Activated CD4-positive, alpha-beta T cell treated with anti-CD3 and anti-CD28 coated beads for 24 hours (primary cell): ENCODE results near the gene TSPAN14.

Source experiments
- DNase-seq, 2 donors: peaks; one replicate each; pipeline ENCODE4 v3.0.0-alpha.2; 2020; ENCODE audit warnings: low read depth in 2 of 2

The TSPAN14 gene

DNA sequence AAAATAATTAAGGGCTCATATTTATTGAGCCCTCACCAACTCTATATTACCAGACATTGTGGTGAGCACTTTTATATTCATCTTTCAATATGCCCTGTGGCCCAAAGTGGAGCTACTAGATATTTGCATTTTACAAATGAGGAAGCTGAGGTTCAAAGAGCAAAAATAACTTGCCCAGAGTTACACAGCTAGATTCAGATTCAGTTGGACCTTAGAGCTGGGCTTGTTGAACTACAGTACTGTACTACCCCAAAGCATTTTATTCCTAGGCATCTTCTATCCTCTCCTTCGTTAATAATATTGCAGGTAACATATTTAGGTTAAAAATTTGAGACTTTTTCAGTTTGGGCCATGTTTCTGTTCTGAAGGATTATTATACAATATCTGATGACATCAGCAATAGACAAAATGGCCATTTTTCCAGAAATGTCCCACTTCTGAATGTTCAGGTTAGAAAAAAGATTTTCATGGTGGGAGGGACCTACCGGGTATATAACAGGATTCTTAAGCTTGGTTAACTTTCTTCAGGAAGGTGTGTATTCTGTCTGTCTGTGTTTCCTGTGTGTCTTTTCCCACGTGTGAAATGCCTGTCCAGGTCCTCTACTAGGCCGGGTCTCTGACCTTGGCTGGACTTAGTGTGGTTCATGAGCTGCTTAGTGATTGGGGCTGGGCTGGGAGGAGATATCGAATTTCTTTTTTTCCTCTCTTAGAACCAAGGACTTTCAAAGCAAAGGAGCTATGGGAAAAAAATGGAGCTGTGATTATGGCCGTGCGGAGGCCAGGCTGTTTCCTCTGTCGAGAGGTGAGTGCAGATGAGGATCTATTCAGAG is 32.2 kb upstream of the TSPAN14 start:
- no peak for DNase-seq

DNA sequence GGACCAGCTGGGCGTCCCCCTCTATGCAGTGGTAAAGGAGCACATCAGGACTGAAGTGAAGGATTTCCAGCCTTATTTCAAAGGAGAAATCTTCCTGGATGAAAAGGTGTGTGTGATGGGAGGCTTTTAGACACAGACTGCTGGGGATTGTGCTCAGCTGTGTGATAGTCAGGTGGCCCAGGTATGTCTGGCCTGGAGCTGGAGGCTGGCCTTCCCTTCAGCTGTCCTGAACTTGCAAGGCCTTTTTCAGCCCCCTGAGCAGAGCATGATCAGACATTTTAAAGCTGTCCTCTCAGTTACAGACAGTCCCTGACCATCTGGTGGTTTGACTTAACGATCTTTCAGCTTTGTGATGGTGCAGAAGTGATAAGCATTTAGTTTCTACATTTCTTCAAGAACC is 28.2 kb upstream of the TSPAN14 start:
- DNase-seq = no peak

DNA sequence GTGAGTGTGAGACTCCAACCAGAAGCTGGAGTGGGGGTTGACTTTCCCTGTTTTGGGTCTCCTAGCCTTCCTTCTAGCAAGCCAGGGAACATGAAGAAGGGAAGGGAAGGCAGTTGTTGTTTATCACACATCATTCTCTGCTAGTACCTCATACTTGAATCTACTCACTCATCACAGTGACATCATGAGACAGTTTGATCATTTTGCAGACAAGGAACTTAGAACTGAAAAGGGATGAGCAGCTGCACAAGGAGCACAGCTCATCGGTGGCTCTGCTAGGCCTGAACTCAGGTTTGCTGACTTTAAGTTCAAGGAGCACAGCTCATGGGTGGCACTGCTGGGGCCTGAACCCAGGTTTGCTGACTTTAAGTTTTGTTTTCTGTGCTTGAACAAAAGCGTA is 26.6 kb upstream of the TSPAN14 start:
- no peak for DNase-seq

DNA sequence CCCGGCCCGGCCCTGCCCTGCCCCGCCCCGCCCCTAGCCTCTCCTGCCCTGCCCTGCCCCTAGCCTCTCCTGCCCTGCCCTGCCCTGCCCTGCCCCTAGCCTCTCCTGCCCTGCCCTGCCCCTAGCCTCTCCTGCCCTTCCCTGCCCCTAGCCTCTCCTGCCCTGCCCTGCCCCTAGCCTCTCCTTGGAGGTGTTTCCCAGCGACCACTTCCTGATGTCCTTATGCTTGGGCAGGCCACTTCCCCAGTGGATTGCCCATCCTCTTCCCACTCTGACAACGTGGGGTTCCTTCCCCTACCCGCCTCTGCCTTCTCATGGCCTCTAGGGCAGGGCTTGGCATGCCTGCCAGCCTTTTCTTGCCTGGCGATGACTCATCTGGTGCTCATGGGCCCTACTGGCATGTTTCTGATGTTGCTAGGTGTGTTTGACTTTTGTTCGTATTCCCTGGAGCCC is 24.6 kb upstream of the TSPAN14 start:
- no peak for DNase-seq

DNA sequence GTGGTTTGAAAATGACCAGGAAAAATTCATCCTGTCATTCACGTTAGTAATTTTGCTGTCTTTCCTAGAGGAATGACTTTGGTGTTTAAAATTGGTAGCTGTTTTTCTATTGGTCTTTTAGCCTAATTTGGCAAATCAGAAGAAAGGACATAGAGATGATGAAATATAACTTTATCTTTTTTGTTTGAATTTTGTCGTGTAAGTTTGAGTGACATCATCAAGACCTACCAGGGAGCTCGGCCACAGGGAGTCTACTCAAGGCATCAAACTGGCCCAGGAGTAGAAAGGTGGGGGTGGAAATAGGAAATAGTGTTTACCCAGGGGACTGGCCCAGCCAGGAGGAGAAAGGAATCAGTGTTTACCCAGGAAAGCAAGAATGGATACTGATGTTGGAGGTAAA is 21.0 kb upstream of the TSPAN14 start:
- no peak for DNase-seq

DNA sequence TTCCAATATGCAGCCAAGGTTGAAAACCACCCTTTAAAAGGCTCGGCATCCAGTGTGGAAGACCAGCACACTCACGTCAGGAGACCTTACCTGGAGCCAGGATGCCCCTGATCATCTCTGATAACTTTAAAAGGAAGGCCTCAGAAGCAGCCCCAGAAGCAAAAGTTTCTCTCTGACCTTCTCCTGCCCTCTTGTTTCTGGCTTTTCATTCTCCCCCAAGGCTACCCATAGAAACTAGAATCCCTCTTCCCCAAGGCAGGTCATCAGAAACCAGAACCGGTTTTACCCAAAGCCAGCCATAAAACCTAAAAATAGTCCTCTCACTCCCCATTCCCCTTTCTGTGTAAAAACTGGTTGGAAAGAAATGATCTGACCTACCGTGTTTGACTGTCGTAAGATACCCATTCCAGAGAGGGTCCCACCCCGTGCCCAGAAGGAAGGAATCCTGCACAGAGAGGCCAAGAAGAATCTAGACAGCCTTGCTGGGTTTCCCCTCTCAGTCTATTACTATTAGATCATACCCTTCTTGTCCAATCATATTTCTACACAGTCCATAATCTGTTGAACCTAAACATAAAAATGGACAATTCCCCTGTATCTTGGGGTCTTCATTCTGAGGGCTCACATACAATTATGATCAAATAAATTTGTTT is 17.5 kb upstream of the TSPAN14 start:
- no peak for DNase-seq

DNA sequence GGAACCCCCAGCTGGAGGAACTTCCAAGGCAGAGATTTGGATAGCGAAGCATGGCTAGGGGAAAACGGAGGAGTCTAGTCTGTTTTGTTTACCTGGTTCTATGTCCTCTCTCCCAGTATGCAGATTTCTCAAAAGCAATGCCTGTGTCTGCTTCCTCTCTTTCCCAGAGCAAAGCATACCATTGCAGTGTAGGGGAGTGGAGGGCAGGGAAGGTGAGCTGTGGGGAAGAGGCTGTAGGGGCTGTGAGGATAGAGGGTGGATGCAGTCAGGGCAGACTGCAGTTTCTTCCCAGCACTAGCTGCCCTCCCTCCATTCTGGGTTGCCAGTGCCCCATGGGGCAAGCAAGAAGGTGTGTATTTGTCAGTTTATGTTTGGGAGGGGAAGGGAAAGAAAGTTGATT is 16.9 kb upstream of the TSPAN14 start:
- no peak for DNase-seq

DNA sequence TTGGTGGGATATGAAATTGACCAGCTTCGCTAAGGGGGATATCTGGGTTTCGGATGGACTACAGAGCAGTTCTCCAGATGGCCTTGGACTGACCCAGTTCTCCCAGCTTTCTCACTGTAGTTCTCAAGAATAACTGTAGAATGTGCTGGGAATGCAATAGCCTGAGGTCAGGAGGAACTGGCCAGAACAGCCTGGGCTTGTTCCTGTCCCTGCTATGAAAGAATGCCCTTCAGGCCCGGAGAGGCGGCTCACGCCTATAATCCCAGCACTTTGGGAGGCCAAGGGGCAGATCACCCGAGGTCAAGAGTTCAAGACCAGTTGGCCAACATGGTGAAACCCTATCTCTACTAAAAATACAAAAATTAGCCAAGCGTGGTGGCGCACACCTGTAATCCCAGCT is 12.3 kb upstream of the TSPAN14 start:
- no peak for DNase-seq

DNA sequence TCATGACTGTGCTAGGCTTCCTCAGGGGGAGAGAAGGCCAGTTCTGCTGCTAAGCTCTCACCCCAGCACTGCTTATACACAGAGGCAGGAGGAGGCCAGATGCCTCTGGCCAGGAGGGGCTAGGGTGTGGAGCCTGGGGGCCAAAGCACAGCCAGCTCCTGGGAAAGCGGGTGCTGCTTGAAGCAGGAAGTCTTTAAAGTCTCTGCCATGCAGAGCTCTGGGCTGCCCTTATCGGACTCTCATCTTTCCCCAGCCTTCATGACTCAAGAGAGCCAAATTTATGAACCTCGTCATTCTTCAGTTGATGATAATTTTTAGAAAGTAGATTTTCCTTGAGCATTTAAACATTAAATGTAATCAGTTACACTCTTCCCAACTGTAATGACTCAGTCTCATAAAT is 11.2 kb upstream of the TSPAN14 start:
- DNase-seq = no peak

DNA sequence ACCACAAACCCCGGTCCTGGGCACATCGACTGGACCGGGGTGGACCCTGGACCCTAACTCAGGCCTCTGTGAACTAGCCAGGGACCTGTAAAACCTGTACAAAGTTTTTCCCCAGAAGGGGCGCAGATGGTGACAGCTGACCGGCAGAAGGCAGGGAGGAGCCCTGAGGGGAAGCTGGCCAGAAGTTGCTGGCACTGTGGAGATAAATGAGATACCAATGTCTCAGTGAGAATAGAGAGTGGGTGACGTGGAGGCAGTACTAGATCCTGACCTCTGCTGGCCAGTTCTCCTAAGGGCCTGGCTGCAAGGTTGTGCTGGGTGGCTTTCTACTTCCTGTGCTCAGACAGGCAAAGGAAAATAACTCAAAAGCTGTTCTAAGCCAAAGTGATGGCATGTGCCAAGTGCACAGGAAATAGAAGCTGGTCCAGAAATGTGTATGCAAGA is 10.6 kb upstream of the TSPAN14 start:
- no peak for DNase-seq

DNA sequence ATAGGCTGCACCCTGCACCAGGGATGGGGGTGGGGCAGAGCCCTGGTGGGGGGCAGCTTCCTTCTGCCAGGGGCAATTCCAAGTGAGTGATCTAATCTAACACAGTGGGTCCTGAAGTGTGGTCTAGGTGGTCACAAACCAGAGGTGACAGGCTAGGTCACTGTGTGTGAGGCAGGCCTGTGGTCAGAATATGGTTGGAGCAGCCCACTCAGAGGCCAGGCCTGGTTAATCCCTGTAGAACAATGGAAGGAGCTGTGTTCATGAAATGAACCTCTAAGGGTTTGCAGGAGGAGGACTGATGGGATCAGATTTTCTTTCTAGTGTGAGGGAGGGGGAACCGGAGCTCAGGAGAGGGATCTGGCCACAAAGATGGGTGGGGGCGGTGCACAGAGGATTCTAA is 10.0 kb upstream of the TSPAN14 start:
- DNase-seq = no peak

DNA sequence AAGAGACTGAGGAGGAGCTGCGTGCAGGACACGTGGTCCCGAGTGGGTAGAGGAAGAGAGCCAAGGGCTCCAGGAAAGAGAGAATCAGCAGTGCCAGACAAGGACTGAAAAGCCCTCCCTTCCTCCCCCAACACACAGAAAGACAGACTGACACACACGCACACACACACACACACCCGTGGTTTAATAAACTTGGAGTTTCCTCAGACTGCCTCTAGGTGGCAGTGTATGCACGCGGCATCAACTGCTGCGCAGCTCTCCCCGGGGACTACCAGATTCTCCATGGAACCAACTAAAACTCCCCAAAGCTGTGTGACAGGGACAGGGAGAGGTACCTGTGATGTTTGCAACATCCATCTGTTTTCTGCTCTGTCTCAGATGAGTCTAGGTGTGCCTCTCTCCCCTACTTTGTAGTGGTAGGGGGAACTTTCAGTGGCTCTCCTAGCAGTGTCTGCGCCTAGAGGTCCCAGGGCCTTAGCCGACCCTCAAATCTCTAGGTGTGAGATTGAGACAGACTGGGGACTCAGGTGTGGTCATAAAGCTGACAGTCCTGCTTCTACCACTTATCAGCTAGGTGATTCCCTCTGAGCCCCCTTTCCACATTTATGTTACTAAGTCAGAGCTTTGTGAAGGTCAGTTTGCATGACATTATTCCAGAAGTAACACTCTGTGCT is 9.3 kb upstream of the TSPAN14 start:
- DNase-seq = peak in 1 of 2 donors; percentile 57

DNA sequence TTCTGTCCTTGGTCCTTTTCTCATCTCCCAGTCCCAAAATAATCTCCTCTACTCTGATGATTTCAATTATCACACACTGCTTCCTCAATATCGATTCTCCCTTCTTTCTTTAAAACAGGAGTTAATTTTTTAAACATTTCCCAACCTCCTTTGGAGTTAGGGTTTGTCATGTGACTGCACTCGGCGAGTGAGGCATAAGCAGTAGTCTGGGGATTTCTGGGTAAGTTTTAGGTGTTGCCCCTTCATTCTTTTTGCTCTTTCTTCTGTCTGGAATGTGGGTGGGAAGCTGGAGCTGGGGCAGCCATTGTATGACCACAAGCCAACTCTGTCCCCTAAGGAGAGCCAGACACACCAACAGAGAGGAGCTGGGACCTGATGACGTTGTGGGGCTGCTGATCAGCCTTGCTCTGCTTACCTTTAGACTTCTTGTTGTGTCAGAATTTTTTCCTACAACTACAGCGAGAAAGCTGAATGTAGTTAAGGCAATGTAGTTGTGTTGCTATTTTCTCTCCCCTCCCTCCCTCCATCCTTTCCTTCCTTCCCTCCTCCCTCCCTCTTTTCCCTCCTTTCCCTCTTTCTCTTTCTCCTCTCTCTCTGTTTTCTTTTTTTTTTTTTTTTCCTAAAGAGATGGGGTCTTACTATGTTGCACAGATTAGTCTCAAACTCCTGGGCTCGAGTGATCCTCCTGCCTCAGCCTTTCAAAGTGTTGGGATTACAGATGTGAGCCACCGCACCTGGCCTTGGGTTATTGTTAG is 6.5 kb upstream of the TSPAN14 start:
- no peak for DNase-seq

DNA sequence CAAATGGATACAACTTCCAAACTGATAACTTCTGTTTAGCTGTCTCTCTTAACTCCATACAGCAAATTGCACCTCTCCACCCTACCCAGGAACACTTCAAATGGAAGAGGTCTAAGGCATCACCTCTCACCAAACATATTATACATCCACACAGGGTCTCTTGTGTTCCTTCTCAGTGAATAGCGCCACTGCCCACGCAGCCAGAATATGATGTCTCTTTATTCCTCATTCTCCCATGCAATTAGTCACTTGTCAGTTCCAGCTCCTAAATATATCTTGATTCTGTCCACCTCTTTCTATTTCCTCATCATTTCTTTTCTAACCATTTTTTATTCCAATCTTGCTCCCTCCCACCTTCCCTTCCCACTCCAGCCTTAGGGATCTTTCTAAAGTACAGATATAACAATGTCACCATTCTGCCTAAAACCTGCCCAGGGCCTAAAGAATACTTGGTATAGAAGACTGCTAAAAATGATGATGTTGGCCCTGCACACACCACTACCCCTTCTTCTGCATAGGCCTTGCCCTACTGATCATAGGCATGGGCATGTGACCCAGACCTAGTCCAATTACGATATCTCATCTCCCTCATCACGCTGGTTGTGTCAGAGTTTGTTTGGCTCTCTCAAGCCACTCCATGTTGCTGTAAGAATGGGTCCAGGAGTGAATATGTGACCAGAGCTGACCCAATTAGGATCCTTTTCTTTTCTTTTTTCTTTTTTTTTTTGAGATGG is 5.7 kb upstream of the TSPAN14 start:
- no peak for DNase-seq

DNA sequence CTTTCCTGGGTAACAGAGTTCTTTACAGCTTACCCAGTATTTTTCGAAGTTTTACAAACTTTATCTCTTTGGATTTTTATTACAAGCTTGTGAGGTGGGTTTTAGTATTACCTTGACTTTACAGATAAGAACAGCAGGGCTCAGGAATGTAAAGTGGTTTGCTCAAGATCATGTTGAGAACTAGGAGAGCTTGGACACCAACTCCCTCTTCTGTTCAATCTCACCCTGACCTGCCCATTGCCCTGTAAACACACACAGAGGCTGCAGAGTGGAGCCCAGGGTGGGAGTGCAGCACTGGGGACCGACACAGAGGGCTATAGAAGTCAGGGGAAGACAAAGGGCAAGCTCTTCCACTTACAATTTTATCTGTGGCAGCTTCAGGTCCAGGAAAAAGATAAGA is 4.6 kb upstream of the TSPAN14 start:
- no peak for DNase-seq

DNA sequence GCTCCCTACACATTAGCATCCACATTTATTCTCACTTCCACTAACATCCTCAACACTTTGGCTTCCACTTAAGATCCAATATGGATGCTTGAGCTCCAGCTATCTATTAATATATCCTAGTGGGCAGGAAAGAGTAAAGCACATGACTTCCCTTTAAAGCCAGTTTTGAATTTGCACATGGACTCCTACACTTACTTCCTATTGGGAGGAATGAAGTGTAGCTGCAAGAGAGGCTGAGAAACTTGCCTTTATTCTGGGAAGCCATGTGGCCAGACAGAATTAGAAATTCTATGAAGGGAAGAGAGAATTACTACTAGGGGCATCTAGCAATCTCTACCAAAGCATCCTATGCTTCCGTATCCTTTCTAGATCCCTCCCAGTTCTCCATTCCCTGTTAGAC is 3.0 kb upstream of the TSPAN14 start:
- DNase-seq = no peak

DNA sequence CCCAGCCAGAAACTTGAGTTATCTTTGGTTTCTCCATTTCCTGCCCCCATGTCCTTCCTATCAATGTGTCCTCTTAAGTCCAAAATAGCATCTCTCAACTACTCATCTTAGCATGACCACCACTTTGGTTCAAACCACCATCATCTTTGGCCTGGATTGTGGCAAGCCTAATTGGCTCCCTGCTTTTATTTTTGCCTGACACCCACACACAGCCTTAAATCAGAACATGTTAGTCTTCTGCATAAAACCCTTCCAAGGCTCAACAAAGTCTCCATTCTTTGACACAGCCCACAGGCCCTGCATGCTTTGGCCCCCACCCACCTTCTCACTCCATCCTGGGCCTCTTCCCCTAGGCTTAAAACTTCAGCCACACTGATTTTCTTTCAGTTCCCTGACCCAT is 2.0 kb upstream of the TSPAN14 start:
- DNase-seq = no peak

DNA sequence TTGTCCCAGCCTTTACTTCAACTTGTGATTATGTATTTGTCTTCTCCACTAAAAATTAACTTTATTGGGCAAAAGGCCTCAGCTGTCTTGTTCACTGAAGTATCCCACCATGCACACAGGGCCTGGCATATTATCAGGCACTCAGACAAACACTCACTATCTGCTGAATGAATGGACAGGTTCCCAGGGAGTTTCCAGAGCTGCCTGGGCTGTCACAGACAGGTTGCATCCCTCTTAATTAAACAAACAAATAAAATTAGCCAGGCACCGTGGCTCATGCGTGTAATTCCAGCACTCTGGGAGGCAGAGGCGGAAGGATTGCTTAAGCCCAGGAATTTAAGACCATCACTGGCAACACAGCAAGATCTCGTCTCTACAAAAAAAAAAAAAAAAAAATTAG is 1.5 kb upstream of the TSPAN14 start:
- no peak for DNase-seq

DNA sequence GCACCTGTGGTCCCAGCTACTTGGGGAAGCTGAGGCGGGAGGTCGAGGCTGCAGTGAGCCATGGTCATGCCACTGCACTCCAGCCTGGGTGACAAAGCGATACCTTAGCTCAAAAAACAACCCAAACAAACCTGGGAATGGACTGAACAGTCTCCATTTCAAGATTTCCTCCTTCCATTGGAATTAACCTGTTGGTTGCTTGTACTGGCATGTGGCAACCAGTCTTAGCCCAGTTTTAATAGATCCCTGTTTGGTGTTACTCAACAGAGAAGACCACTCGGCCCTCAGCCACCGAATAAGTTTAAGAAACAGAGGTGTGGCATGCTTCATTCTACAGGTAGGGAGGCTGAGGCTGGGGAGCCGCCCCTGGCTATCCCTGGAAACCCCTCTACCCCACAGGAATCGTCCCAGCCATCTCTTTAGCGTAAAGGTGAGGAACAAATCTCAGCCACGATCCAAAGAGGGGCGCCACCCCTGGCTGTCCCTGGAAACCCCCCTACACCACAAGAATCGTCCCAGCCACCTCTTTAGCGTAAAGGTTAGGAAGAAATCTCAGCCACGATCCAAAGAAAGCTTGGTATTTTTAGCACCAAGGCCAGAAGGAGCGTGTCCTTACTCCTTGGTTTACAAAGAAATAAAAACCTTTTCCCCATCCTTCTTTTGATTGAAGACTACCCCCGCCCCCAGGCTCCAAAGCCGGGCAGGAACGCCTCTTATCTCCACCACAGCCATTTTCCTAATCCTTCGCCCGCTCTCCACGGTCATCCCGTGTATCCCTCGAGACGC is 861 bp upstream of the TSPAN14 start:
- no peak for DNase-seq
